Sigmoid colon (tissue), 7 donors: ENCODE measurements around the gene KRTAP5-3. TPM values are rescaled to one million over a fixed set of nuclear protein-coding genes. Genes with fewer than 3 reads are reported as not detected.

Source experiments
- DNase-seq: peaks from one replicate; pipeline ENCODE4 v3.0.0-alpha.2; 2019
- H3K27ac ChIP-seq, 4 donors: fragments of 200-600 bp; sonication (generic); one replicate each; pipeline ENCODE4 v1.5.1; 2016 to 2019; ENCODE audit warnings: mild to moderate bottlenecking in 1 of 4
- H3K27me3 ChIP-seq, 3 donors: fragments of 200-600 bp; sonication (generic); one replicate each; pipeline ENCODE4 v1.5.1; 2019; ENCODE audit warnings: mild to moderate bottlenecking in 1 of 3
- H3K36me3 ChIP-seq, 4 donors: fragments of 200-600 bp; sonication (generic); one replicate each; pipeline ENCODE4 v1.5.1; 2016 to 2019
- H3K4me1 ChIP-seq, 4 donors: fragments of 200-600 bp; sonication (generic); one replicate each; pipeline ENCODE4 v1.5.1; 2017 to 2019
- H3K4me3 ChIP-seq, 4 donors: fragments of 200-600 bp; sonication (generic); one replicate each; pipeline ENCODE4 v1.5.1; 2017 to 2019; ENCODE audit warnings: mild to moderate bottlenecking in 2 of 4, moderate library complexity in 1 of 4
- H3K9me3 ChIP-seq, 4 donors: fragments of 200-600 bp in 3 of 4; sonication (generic) in 3 of 4; one replicate each; pipeline versions ENCODE4 v1.5.1 to v1.6.1; 2013 to 2019
- EP300 ChIP-seq, 4 donors: sonication (generic); formaldehyde crosslinking; IDR thresholded peaks; one replicate each; pipeline ENCODE4 v1.6.1; 2017; ENCODE audit warnings: antibody characterized with exemption in 4 of 4
- POLR2A ChIP-seq, 2 donors: fragments of 450-650 bp; IDR thresholded peaks; one replicate each; pipeline ENCODE4 v1.6.1; 2016; ENCODE audit warnings: antibody characterized with exemption in 2 of 2, mild to moderate bottlenecking in 2 of 2, moderate library complexity in 2 of 2
- POLR2AphosphoS5 ChIP-seq, 4 donors: sonication (generic); formaldehyde crosslinking; IDR thresholded peaks; one replicate each; pipeline ENCODE4 v1.6.1; 2017; ENCODE audit warnings: antibody characterized with exemption in 4 of 4
- WGBS, 2 donors: extraction: QIAGEN DNeasy Blood & Tissue Kit; methylation state at CpG; one replicate each; pipeline ENCODE4 v1.1.7; 2013; 5-methylcytosine and 5-hydroxymethylcytosine counted together
- intact Hi-C: fragments of 100-400 bp; cut with DNase I; formaldehyde crosslinking; loops from one replicate; pipeline ENCODE4 v1.15.1; 2023
- polyA plus RNA-seq, 3 donors: library from polyadenylated mRNA; stranded (reverse); fragments of 200-250 nt; gene quantifications; one replicate each; pipeline ENCODE4 v1.2.3, GENCODE V29; 2013
- total RNA-seq, 4 donors: library from RNA; depleted of rRNA; stranded (reverse); fragments of >200 nt; gene quantifications; one replicate each; pipeline ENCODE4 v1.1.0, GENCODE V29; 2016
- TF ChIP-seq, protein P1 (sequence below), 4 experiments: fragments of 450-650 bp in 3 of 4; fragments of 200-600 bp in 1 of 4; IDR thresholded peaks; one replicate each; pipeline ENCODE4 v1.5.1; 2016 to 2019; ENCODE audit warnings: antibody characterized with exemption in 4 of 4, mild to moderate bottlenecking in 3 of 4, moderate library complexity in 2 of 4
- donor health status: healthy with polysubstance abuse.
- donor health status: Bipolar disorder and iron deficiency.
- donor health status: healthy.

The KRTAP5-3 gene
- total and polyA plus RNA-seq, 7 donors = not detected

DNA sequence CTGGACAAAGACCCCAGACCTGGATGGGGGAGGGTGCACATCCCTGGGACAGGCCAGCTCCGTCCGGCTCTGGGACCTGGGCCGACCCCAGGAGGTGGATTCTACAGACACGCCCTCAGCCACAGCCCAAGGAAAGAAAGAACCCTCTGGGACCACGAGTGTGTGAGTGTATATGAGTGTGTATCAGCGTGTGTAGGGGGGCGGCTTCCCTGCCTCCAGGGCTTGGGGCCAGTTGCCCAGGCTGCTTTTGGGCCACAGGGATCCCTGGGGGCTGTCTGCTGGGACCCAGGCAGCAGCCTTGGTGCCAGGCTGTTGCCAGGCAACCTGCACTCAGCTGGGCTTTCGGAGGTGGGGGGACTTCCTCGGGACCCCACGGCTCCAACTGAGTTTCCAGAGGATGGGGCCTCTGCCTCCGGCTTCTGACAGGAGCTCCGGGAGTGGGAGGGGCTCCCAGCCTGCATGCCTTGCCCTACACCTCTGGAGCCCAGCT lies 45.1 kb downstream of the KRTAP5-3 start:
- Histone ChIP-seq H3K36me3 (peaks cover 0 to 21% (median 9%) of the 10 kb centered on the region in 4 donors), H3K9me3 (no peaks in the 10 kb centered on the region), H3K4me1 (peaks cover 0 to 77% (median 59%) of the 10 kb centered on the region in 4 donors), H3K27ac (peak overlapping the region in 2 of 4 donors; percentile 85 to 99), H3K27me3 (no peaks in the 10 kb centered on the region), H3K4me3 (no peak overlapping the region)
- TF ChIP-seq EP300 (IDR thresholded peaks at IDR 0.05) (no peak), POLR2AphosphoS5 (IDR thresholded peaks at IDR 0.05) (no peak), POLR2A (IDR thresholded peaks at IDR 0.05) (no peak)
- WGBS, 2 donors = 81% methylated on average over 12 of the region's 12 CpGs
- intact Hi-C loops = no loop called here
- no peak for DNase-seq

- Histone ChIP-seq H3K9me3 (no peaks in the 10 kb centered on the region), H3K36me3 (peaks cover 0 to 21% (median 9%) of the 10 kb centered on the region in 4 donors), H3K4me1 (peaks cover 0 to 78% (median 61%) of the 10 kb centered on the region in 4 donors), H3K4me3 (no peak overlapping the region), H3K27me3 (no peaks in the 10 kb centered on the region), H3K27ac (peak overlapping the region in 2 of 4 donors; percentile 85 to 99)
- intact Hi-C loops = no loop called here
- no peak for DNase-seq
- TF ChIP-seq, protein P1, sequence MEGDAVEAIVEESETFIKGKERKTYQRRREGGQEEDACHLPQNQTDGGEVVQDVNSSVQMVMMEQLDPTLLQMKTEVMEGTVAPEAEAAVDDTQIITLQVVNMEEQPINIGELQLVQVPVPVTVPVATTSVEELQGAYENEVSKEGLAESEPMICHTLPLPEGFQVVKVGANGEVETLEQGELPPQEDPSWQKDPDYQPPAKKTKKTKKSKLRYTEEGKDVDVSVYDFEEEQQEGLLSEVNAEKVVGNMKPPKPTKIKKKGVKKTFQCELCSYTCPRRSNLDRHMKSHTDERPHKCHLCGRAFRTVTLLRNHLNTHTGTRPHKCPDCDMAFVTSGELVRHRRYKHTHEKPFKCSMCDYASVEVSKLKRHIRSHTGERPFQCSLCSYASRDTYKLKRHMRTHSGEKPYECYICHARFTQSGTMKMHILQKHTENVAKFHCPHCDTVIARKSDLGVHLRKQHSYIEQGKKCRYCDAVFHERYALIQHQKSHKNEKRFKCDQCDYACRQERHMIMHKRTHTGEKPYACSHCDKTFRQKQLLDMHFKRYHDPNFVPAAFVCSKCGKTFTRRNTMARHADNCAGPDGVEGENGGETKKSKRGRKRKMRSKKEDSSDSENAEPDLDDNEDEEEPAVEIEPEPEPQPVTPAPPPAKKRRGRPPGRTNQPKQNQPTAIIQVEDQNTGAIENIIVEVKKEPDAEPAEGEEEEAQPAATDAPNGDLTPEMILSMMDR (IDR thresholded peaks at IDR 0.05) = no peak
- no peak for TF ChIP-seq POLR2AphosphoS5 (IDR thresholded peaks at IDR 0.05)
- WGBS, 2 donors = 92 to 93% methylated on average over 14 of the region's 14 CpGs
Measured at GRCh38 chr11:1562469-1563148, 45.7 kb downstream of the KRTAP5-3 start.

DNA sequence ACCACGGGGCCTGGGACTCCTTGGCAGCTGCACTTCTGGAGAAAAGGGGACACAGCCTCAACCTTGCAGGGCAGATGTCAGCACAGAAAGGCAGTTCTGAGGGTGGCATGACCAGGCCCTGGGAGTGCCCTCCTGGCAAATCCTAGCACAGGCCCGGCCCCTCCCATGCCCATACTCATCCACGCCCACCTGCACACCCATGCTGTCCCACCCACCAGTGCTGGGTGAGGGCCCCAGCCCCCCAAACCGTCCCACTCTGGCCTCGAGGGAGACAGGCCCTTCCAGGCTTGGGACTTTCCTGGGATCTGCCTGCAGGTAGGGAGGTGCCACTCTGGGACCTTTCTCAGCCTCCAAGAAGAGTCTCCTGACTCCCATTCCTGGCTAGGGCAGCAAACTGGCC lies 46.3 kb downstream of the KRTAP5-3 start:
- TF ChIP-seq POLR2A (IDR thresholded peaks at IDR 0.05) (no peak), EP300 (IDR thresholded peaks at IDR 0.05) (no peak), POLR2AphosphoS5 (IDR thresholded peaks at IDR 0.05) (no peak)
- TF ChIP-seq, protein P1 (IDR thresholded peaks at IDR 0.05) = no peak
- Histone ChIP-seq H3K36me3 (peaks cover 0 to 25% (median 10%) of the 10 kb centered on the region in 4 donors), H3K4me1 (peaks cover 0 to 78% (median 60%) of the 10 kb centered on the region in 4 donors), H3K9me3 (no peaks in the 10 kb centered on the region), H3K27me3 (no peaks in the 10 kb centered on the region), H3K27ac (peak overlapping the region in 1 of 4 donors; percentile 99), H3K4me3 (no peak overlapping the region)
- no peak for DNase-seq
- intact Hi-C loops = no loop called here
- 51 to 69% methylated on average over 5 of the region's 5 CpGs for WGBS, 2 donors

- Histone ChIP-seq H3K9me3 (no peaks in the 10 kb centered on the region), H3K27ac (peak overlapping the region; percentile 92 to 99 (median 95)), H3K4me3 (no peak overlapping the region), H3K4me1 (peaks cover 0 to 71% (median 57%) of the 10 kb centered on the region in 4 donors), H3K27me3 (no peaks in the 10 kb centered on the region), H3K36me3 (peaks cover 0 to 25% (median 10%) of the 10 kb centered on the region in 4 donors)
- TF ChIP-seq EP300 (IDR thresholded peaks at IDR 0.05) (no peak), POLR2AphosphoS5 (IDR thresholded peaks at IDR 0.05) (no peak), POLR2A (IDR thresholded peaks at IDR 0.05) (no peak)
- TF ChIP-seq, protein P1 (IDR thresholded peaks at IDR 0.05) = no peak
- intact Hi-C loops = no loop called here
- WGBS, 2 donors = 82 to 92% methylated on average over 17 of the region's 17 CpGs
- no peak for DNase-seq
Measured at GRCh38 chr11:1561266-1561665, 47.0 kb downstream of the KRTAP5-3 start.

DNA sequence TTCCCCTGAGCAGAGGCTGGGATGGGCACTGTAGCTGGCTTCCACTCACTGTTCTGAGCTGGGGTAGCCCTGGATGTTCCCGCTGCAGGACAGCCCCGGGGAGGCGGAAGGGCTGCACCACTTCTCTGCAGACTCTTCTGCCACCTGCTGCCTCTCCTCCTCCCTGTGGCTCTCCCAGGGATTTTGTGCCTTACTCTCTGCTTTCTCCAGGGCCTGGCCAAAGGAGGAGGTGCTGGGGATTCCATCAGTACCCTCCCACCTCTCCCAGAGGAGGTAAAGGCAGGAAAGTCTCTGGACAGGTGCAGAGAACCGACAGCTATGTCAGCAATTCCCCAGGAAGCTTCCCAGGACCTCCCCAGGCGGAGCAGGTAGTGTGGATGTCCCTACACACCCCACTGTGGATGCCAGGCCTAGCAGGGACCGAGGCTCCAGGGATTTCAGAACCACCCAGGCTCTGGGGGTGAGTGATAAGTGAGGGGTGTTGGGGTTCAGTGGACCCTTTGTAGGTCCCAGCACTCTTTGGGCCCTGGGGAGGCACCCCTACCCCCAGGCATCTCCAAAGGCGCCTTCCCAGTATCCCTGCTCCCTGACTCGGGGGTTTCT lies 47.5 kb downstream of the KRTAP5-3 start:
- 87 to 90% methylated on average over 8 of the region's 8 CpGs for WGBS, 2 donors
- TF ChIP-seq POLR2AphosphoS5 (IDR thresholded peaks at IDR 0.05) (no peak), EP300 (IDR thresholded peaks at IDR 0.05) (no peak), POLR2A (IDR thresholded peaks at IDR 0.05) (no peak)
- TF ChIP-seq, protein P1 (IDR thresholded peaks at IDR 0.05) = no peak
- peaks cover 0 to 66% (median 54%) of the 10 kb centered on the region in 4 donors for H3K4me1 ChIP-seq
- no peak for DNase-seq
- no peaks in the 10 kb centered on the region for H3K27me3 ChIP-seq
- H3K36me3 ChIP-seq = peaks cover 0 to 25% (median 10%) of the 10 kb centered on the region in 4 donors
- H3K4me3 ChIP-seq = no peak overlapping the region
- H3K9me3 ChIP-seq = no peaks in the 10 kb centered on the region
- intact Hi-C loops = no loop called here
- H3K27ac ChIP-seq = peak overlapping the region; percentile 92 to 99 (median 95)
